GM19193 (cell line): Measurements from ENCODE around the gene DISP2.

Experiments
- POLR2A ChIP-seq: IDR thresholded peaks from 4 replicates; pipeline ENCODE4 v1.6.1; 2011; ENCODE audit not compliant: insufficient read depth, insufficient read length; ENCODE audit errors: extremely low read depth

The DISP2 gene, protein sequence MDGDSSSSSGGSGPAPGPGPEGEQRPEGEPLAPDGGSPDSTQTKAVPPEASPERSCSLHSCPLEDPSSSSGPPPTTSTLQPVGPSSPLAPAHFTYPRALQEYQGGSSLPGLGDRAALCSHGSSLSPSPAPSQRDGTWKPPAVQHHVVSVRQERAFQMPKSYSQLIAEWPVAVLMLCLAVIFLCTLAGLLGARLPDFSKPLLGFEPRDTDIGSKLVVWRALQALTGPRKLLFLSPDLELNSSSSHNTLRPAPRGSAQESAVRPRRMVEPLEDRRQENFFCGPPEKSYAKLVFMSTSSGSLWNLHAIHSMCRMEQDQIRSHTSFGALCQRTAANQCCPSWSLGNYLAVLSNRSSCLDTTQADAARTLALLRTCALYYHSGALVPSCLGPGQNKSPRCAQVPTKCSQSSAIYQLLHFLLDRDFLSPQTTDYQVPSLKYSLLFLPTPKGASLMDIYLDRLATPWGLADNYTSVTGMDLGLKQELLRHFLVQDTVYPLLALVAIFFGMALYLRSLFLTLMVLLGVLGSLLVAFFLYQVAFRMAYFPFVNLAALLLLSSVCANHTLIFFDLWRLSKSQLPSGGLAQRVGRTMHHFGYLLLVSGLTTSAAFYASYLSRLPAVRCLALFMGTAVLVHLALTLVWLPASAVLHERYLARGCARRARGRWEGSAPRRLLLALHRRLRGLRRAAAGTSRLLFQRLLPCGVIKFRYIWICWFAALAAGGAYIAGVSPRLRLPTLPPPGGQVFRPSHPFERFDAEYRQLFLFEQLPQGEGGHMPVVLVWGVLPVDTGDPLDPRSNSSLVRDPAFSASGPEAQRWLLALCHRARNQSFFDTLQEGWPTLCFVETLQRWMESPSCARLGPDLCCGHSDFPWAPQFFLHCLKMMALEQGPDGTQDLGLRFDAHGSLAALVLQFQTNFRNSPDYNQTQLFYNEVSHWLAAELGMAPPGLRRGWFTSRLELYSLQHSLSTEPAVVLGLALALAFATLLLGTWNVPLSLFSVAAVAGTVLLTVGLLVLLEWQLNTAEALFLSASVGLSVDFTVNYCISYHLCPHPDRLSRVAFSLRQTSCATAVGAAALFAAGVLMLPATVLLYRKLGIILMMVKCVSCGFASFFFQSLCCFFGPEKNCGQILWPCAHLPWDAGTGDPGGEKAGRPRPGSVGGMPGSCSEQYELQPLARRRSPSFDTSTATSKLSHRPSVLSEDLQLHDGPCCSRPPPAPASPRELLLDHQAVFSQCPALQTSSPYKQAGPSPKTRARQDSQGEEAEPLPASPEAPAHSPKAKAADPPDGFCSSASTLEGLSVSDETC (N-terminal part only)

DNA sequence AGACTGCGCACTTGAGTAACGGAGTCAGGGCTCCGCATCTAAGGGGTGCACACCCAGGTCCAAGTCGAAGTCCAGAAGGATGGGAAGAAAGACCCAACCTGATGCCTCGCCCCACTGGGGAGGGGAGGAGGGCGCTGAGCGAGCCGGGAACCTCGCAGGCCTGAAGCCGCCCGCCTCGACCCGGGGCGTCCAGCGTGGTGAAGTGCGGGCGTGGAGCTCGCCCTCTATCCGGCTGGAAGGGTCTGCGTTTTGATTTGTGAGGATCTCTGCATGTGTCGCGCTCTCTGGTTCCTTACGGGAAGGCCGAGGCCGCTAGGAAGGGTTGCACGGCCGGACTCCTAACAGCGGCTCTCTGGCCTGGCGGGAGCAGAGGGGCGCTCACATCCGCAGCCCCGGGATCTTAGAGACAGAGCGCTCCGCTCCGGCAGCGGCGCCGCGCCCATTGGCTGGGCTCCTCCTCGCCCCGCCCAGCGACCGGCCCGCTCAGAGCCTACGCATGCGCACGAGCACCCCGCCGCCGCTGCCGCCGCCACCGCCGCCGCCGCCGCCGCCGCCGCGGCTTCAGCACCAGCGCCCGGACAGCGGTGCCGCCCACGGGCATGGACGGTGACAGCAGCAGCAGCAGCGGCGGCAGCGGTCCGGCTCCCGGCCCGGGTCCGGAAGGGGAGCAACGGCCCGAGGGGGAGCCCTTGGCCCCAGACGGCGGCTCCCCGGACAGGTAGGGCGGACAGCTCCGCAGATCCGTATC lies at the start of gene DISP2:
Gene DISP2 (plus strand): TSS at position 497 of the 748 bp plus-strand sequence. CDS start 103 bp downstream, at position 600.
- TF ChIP-seq POLR2A: no peak

DNA sequence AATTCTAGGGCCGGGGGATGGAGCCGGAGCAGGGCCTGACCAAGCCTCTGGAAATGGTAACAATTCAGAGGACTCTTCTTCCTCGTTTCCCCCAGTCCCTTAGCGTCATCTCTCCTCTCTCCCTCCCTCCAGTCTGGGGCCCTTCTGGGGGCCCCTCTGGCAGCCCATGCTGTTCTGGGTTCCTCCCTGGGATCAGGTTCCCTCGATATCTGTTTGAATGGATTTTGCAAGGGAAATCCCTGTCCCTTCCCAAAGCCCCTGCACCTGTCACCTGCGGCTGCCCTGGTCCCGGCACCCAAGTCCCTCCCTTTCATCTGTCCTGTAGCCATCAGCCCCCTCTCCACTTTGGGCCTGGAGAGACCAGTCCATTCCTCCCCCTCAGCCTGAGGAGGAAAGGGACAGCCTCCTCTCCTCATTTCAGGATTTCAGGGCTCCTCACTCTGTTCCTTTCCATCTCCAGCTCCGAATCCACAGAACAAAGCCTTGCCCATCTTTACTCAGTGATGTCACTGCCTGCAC lies 48.6 kb upstream of the DISP2 start:
- no peak for TF ChIP-seq POLR2A

DNA sequence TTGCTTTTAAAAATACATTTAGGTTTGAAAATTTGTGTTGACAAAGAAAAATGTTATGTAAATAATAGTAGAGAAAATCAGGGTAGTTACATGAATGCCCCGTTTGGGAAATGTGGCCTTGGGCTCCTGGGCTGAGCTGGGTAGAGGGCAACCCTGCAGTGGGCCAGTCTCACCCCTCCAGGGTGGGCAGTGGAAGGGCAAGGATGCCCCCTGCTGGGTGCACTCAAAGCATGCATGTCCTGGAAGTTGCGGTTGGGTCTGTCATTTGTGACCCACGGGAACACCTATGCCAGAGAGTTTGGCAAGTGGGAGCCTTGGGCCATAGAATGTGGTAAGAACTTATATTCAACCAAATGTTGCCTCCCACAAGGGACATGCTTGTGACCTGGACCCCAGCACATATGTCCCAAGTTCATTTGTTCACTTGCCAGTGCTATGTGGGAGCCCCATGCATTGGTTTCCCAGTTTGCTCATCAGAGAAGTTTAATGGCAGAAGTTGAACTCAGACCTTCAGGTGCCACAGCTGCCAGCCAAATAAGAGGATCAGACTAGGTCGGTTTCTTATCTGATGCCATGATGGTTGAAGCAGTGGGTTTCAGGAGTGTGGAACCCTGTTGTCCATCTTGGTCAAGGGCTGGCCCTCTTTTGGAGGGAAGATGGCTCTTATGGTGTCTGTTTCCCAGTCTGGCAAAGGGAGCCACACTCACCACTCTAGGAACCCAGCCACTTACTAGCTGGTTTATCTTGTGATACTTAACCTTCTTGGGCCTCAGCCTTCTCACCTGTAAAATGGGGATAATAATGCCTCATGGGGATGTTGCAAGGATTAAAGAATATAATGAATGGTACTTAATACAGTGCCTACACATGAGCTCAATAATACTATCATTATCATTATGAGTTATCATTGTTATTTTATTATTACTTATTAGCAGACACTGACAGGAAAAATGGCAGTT lies 47.7 kb upstream of the DISP2 start:
- TF ChIP-seq POLR2A: no peak

DNA sequence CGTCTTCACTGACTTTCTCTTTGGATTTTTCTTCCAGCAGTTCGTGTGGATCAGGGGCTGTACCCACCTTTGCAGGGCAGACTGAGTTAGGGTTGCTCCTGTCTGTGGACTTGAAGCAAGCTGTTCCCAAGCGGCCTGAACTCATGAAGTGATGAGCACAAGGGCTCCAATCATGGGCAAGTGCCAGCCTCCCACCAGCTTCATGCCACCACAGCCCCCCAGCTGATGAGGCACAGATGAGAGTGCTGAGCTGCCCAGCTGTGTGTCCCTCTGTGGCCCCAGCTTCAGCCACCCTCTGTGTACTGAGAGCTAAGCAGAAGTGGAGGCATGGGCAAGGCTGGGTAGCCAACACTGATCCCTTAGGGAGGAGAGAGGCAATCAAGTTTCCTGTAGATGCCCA lies 47.0 kb upstream of the DISP2 start:
- TF ChIP-seq POLR2A: no peak

DNA sequence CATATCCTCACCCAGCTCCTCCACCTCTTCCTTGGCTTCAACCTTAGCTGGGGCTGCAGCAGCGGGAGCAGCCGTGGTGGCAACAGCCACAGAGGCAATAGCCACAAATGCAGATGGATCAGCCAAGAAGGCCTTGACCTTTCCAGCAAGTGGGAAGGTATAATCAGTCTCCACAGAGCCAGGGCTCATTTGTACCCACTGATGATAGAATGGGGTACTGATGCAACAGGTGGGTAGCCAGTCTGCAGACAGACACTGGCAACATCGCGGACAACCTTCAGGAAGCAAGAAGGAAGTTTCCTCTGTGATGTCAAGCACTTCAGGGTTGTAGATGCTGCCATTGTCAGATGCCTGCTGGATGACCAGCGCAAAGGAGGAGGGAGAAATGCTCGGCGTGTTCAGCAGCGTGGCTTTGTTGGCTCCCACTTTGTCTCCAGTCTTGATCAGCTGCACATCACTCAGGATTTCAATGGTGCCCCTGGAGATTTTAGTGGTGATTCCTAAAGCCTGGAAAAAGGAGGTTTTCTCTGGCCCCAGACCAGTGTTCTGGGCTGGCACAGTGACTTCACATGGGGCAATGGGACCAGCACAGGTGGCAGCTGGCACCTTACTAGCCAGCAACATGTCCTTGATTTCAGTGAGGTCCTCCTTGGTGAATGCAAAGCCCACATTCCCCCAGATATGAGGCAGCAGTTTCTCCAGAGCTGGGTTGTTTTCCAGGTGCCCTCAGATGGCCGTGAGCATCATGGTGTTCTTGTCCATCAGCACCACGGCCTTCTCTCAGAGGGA lies 45.5 kb upstream of the DISP2 start:
- TF ChIP-seq POLR2A: no peak

DNA sequence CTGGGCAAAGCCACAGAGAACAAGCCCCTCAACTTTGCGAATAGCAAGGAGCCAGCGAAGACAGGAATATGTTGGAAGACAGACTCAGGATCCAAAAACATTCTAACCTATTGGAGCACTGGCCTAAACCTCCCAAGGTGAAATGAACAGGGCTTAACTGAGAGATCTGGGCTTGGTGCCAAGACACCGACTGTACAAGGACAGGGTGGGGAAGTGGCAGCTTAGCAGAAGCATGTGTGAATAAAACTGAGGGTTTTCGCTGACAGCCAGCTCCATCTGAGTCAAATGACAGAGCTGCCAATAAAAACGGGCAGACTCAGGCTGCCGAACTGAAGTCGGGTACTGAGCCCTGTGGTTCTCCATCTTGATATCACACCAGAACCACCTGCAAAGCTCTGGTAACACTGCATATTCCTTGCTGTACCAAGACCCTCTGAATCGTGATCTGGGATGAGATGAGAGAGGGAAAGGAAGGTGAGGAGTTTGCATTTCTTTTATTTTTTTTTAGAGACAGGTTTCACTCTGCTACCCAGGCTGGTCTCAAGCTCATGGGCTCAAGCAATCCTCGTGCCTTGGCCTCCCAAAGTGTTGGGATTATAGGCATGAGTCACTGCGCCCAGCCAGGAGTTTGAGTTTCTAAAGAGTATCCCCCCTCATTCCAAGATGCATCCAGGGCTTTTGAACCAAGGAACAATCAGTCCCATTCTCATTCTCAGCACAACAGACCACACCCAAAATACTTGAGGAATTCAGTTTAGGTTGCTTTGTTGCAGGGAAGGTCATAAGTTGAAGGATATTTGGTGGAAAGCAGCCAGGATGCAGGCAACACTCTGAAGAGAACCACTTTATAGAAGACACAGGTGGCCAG lies 44.3 kb upstream of the DISP2 start:
- no peak for TF ChIP-seq POLR2A

DNA sequence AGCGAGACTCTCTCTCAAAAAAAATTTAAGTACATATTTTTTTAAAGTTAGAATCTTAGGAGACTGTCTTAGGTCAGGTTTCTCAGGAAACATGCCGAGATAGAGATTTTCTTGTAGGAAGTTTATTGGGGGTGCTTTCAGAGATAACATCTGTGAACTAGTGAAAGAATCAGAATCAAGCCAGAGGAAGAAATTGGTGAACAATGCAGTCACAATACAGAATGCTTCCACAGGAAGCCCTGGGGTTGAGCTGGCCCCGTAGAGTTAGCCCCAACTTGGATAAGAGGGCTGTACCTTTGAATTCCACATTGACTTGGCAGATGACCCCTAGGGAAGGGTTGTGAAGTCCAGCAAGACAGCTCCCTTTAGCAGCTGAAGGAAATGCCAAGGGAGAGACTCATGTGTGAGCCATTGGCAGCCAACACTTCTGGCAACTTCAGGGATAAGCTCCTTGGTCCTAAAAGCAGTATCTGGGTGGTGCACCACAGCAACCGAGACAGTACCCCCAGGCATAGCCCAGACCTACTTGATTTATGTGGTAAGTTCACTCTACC lies 43.2 kb upstream of the DISP2 start:
- no peak for TF ChIP-seq POLR2A

DNA sequence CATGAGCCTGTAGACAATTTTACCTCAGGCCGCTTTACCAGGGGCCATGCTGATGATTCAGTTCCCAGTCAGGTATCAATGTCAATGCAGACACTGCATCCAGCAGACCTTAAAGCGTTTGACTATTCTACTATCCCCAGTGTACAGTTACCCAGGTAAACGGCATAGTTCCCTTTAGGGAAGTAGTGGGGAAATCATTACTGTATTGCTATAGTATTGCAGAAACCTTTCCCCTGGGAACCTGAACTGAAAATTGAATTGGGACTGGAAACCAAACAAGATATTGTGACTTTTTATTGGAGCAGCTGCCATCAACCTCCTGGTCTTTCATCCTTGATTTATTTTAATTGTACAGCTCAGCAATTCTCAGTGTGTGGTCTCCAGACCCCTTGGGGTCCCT lies 41.1 kb upstream of the DISP2 start:
- TF ChIP-seq POLR2A: no peak

DNA sequence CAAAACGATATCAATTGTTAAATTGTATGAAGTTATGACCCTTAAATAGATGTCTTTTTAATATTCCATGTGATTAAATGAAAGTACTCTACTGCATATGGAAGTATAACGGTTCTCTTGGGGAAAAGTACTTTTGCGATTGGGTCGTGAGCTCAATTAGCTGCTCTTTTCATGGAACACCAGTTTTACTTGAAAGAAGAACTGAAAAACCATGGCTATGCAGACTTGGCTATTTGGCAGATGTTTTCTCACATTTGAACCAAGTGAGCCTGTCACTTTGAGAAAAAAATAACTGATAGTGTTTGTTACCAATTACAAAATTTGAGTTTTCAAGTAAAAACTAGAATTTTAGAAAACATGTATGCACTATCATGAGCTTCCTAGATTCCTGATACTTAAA lies 40.4 kb upstream of the DISP2 start:
- TF ChIP-seq POLR2A: no peak

DNA sequence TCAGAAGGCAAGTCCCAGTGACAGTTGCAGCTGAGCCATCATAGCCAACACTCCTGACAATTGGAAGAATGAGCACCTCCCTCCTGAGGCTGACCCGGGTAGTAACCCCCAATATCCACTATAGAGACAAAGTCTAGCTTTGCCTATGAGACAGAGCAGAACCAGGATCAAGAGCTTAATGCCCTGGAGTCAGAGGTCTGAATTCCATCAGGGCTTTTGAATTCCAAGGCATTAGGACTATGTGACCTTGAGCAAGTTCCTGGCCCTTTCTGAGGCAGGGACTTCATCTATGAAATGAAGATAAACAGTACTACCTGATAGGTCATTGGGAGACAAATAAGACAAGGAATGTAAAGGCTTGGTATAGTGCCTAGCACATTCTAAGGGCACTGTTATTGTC lies 37.6 kb upstream of the DISP2 start:
- TF ChIP-seq POLR2A: no peak

DNA sequence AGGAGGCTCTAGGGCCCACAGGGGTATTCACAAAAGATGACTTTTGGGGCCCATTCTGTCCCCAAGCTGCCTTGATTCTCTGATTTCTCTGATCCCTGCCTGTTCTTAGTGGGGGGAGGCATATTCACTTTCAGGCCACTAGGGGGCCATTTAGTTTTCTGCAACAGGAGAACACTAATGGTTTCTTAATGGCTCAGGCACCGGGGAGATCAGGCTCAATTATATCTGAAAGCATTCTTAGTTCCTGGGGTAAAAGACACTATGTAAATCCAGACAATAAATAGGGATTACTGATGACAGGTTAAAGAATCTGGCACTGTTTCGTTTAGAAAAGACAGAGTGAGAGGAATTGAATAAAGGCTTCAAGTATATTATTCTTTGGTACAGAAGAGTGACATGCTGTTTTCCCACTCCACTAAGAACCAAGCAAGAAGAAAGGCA lies 37.1 kb upstream of the DISP2 start:
- no peak for TF ChIP-seq POLR2A
